B cell (primary cell): Measurements from ENCODE around the gene GGA2. TPM values are rescaled to one million over a fixed set of nuclear protein-coding genes. Genes with fewer than 3 reads are reported as not detected.

ENCODE experiments used
- ATAC-seq: fragments of 200-7000 bp; cut with Tn5 transposase; one replicate; pipeline ENCODE4 v1.10.0; 2021; ENCODE audit warnings: low read depth, mild to moderate bottlenecking, moderate number of reproducible peaks, moderate library complexity
- CTCF ChIA-PET: fragments of 350-600 bp; sonication (Branson Sonifier 250); formaldehyde crosslinking; loops from one replicate; lab custom pipeline; 2021; ENCODE audit warnings: antibody characterized with exemption, inconsistent platforms; lab: Charles Lee
- POLR2A ChIA-PET: fragments of 350-600 bp; sonication (Branson Sonifier 250); formaldehyde crosslinking; loops from one replicate; lab custom pipeline; 2021; ENCODE audit warnings: antibody characterized with exemption; lab: Charles Lee
- DNase-seq: peaks from one replicate; pipeline ENCODE4 v3.0.0; 2013
- H2AFZ ChIP-seq: 2 replicates; pipeline ENCODE4 v1.6.1; 2012; ENCODE audit warnings: mild to moderate bottlenecking, low read depth, low read length; ENCODE audit not compliant: insufficient read depth, poor library complexity, severe bottlenecking
- H3K27ac ChIP-seq, 2 donors: 1 replicate in 1 of 2; 2 replicates in 1 of 2; pipeline ENCODE4 v1.5.1; 2012 to 2013; ENCODE audit warnings: low read length in 2 of 2, mild to moderate bottlenecking in 2 of 2, moderate library complexity in 1 of 2
- H3K27me3 ChIP-seq, 4 experiments: fragments of 200-600 bp in 1 of 4; sonication (generic) in 1 of 4; replicated peaks in 1 of 4; 1 replicate in 2 of 4; 2 replicates in 2 of 4; pipeline versions ENCODE4 v1.6.1 to v1.7.0; 2013 to 2016; ENCODE audit warnings: low read length in 3 of 4, mild to moderate bottlenecking in 2 of 4, mixed read lengths in 1 of 4, moderate library complexity in 1 of 4; ENCODE audit not compliant: insufficient read depth in 4 of 4, control insufficient read depth in 3 of 4; ENCODE audit errors: control extremely low read depth in 1 of 4
- H3K36me3 ChIP-seq, 2 experiments: replicated peaks in 1 of 2; 1 replicate in 1 of 2; 2 replicates in 1 of 2; pipeline versions ENCODE4 v1.6.1 to v1.7.1; 2013; ENCODE audit warnings: low read length in 1 of 2; ENCODE audit not compliant: insufficient read depth in 2 of 2, control insufficient read depth in 1 of 2; ENCODE audit errors: control extremely low read depth in 1 of 2, extremely low read depth in 1 of 2
- H3K4me1 ChIP-seq, 2 donors: fragments of 200-600 bp in 1 of 2; sonication (generic) in 1 of 2; 1 replicate in 1 of 2; 2 replicates in 1 of 2; pipeline versions ENCODE4 v1.5.1 to v1.6.1; 2013 to 2017; ENCODE audit warnings: low read length in 2 of 2; ENCODE audit not compliant: control insufficient read depth in 2 of 2, insufficient read depth in 2 of 2
- H3K4me2 ChIP-seq: replicated peaks from 2 replicates; pipeline ENCODE3; 2012; ENCODE audit warnings: mild to moderate bottlenecking, low read depth, low read length; ENCODE audit not compliant: poor library complexity, severe bottlenecking
- H3K4me3 ChIP-seq, 5 experiments: fragments of 200-600 bp in 1 of 5; sonication (generic) in 1 of 5; 1 replicate in 3 of 5; 2 replicates in 2 of 5; pipeline versions ENCODE4 v1.5.1 to v1.7.0; 2011 to 2016; ENCODE audit warnings: low read length in 4 of 5, mild to moderate bottlenecking in 4 of 5, low read depth in 2 of 5, control low read depth in 1 of 5, moderate library complexity in 1 of 5; ENCODE audit not compliant: insufficient read depth in 1 of 5; ENCODE audit errors: control extremely low read depth in 1 of 5, extremely low read depth in 1 of 5
- H3K79me2 ChIP-seq: fragments of 200-600 bp; sonication (generic); one replicate; pipeline ENCODE4 v1.6.0; 2016; ENCODE audit warnings: low read length; ENCODE audit not compliant: control insufficient read depth, insufficient read depth
- H3K9ac ChIP-seq: fragments of 200-600 bp; sonication (generic); 2 replicates; pipeline ENCODE4 v1.6.1; 2017; ENCODE audit warnings: mild to moderate bottlenecking, low read length, moderate library complexity
- H3K9me3 ChIP-seq, 3 donors: one replicate each; pipeline versions ENCODE4 v1.6.1 to v1.7.1; 2013; ENCODE audit warnings: low read length in 2 of 3; ENCODE audit not compliant: control insufficient read depth in 2 of 3, insufficient read depth in 1 of 3; ENCODE audit errors: control extremely low read depth in 1 of 3
- H4K20me1 ChIP-seq: 2 replicates; pipeline ENCODE4 v1.6.0; 2012; ENCODE audit warnings: mild to moderate bottlenecking, low read length; ENCODE audit not compliant: insufficient read depth, control insufficient read depth, poor library complexity, severe bottlenecking
- H3K27ac Mint-ChIP-seq: one replicate; pipeline ENCODE4 v1.8.0; 2021; ENCODE audit warnings: mixed read lengths
- H3K27me3 Mint-ChIP-seq: one replicate; pipeline ENCODE4 v1.8.0; 2021; ENCODE audit warnings: mixed read lengths
- H3K4me1 Mint-ChIP-seq: one replicate; pipeline ENCODE4 v1.8.0; 2021; ENCODE audit warnings: mixed read lengths
- H3K4me3 Mint-ChIP-seq: one replicate; pipeline ENCODE4 v1.8.0; 2021; ENCODE audit warnings: mixed read lengths
- H3K9me3 Mint-ChIP-seq: one replicate; pipeline ENCODE4 v1.8.0; 2022; ENCODE audit warnings: mixed read lengths; ENCODE audit not compliant: insufficient read depth
- CTCF ChIP-seq: fragments of 200-600 bp; IDR thresholded peaks from one replicate; pipeline ENCODE4 v1.8.0; 2022; ENCODE audit warnings: antibody characterized with exemption, mild to moderate bottlenecking
- EZH2 ChIP-seq: IDR thresholded peaks from 2 replicates; pipeline ENCODE4 v1.6.1; 2012; ENCODE audit warnings: borderline replicate concordance, low read depth, mild to moderate bottlenecking, moderate library complexity, low read length; ENCODE audit not compliant: insufficient read depth, poor library complexity, severe bottlenecking
- WGBS: methylation state at CpG from one replicate; pipeline ENCODE4 v1.1.5; 2013; ENCODE audit warnings: missing lambda C conversion rate; ENCODE audit not compliant: insufficient coverage; 5-methylcytosine and 5-hydroxymethylcytosine counted together
- intact Hi-C: fragments of 100-400 bp; cut with micrococcal nuclease; formaldehyde crosslinking; loops from one replicate; pipeline ENCODE4 v1.10.0; 2022
- polyA plus RNA-seq: library from polyadenylated mRNA; depleted of rRNA; stranded (reverse); fragments of >200 nt; gene quantifications from 2 replicates; pipeline ENCODE4 v1.2.3, GENCODE V29; 2012
- total RNA-seq, 2 donors: library from RNA; stranded (reverse); fragments of 120-200 nt in 1 of 2; gene quantifications; 1 replicate in 1 of 2; 2 replicates in 1 of 2; pipeline versions ENCODE4 v1.2.3 to v1.2.4, GENCODE V29; 2013 to 2022

The GGA2 gene
- total and polyA plus RNA-seq, 2 donors (not counting 1 experiment from before 2014, with no cell fraction given), result 227 to 832 TPM

- 95% methylated on average over 3 of the region's 5 CpGs for WGBS
- DNase-seq (no peak), ATAC-seq (no peak)
- H3K4me3 Mint-ChIP-seq, result no peak overlapping the region
- H3K79me2 ChIP-seq, result peaks cover 22% of the 10 kb centered on the region
- no peaks in the 10 kb centered on the region for H3K9me3 Mint-ChIP-seq
- H2AFZ ChIP-seq, result no peak overlapping the region
- H3K27ac Mint-ChIP-seq, result peak overlapping the region; percentile 76
- H3K27ac ChIP-seq, result peak overlapping the region; percentile 70 to 74
- no peaks in the 10 kb centered on the region for H4K20me1 ChIP-seq
- H3K27me3 Mint-ChIP-seq, result no peaks in the 10 kb centered on the region
- H3K27me3 ChIP-seq, result no peaks in the 10 kb centered on the region
- POLR2A ChIA-PET, result interaction anchor here (4.7 kb wide), 1 partner anchor 8 kb away, joined by 39 read pairs; no protein-coding TSS in a partner anchor
- peaks cover 63% of the 10 kb centered on the region for H3K4me1 Mint-ChIP-seq
- no peak overlapping the region for H3K4me3 ChIP-seq
- CTCF ChIA-PET, result interaction anchor here (2.0 kb wide), 1 partner anchor 10 kb away, joined by 8 read pairs; no protein-coding TSS in a partner anchor
- TF ChIP-seq CTCF, result no peak
- TF ChIP-seq EZH2, result no peak
- H3K36me3 ChIP-seq, result no peaks in the 10 kb centered on the region
- H3K4me1 ChIP-seq, result peaks cover 51 to 59% of the 10 kb centered on the region in 2 donors
- no peak overlapping the region for H3K9ac ChIP-seq
- intact Hi-C loops, result loop anchor here (1.0 kb wide), 1 partner anchor 10 kb away; no protein-coding TSS in a partner anchor
- H3K9me3 ChIP-seq, result no peaks in the 10 kb centered on the region
- H3K4me2 ChIP-seq, result no peak overlapping the region
These were observed 5.6 kb upstream of the GGA2 start for GRCh38 chr16:23515881-23516280.

- TF ChIP-seq EZH2 (no peak), CTCF (no peak)
- Mint-ChIP-seq H3K27ac (peak overlapping the region; percentile 89), H3K27me3 (no peaks in the 10 kb centered on the region), H3K9me3 (no peaks in the 10 kb centered on the region), H3K4me3 (peak overlapping the region; percentile 41), H3K4me1 (peaks cover 55% of the 10 kb centered on the region)
- H3K9ac ChIP-seq, result no peak overlapping the region
- WGBS, result 33% methylated on average over 2 of the region's 7 CpGs
- no peak overlapping the region for H3K4me3 ChIP-seq
- ChIA-PET POLR2A (interaction anchor here (0.6 kb wide), 3 partner anchors 19 to 57 kb away, joined by 3 to 5 read pairs (median 3); no protein-coding TSS in a partner anchor), CTCF (interaction anchor here (0.6 kb wide), 1 partner anchor 1384 kb away, joined by 3 read pairs; no protein-coding TSS in a partner anchor)
- ATAC-seq (no peak), DNase-seq (no peak)
- peaks cover 38 to 49% of the 10 kb centered on the region in 2 donors for H3K4me1 ChIP-seq
- peak overlapping the region in 1 of 2 donors; percentile 33 for H3K27ac ChIP-seq
- H3K27me3 ChIP-seq, result no peaks in the 10 kb centered on the region
- H3K79me2 ChIP-seq, result peaks cover 26% of the 10 kb centered on the region
- intact Hi-C loops, result no loop called here
- H3K4me2 ChIP-seq, result no peak overlapping the region
- H3K9me3 ChIP-seq, result no peaks in the 10 kb centered on the region
- peaks cover 6% of the 10 kb centered on the region for H4K20me1 ChIP-seq
- no peaks in the 10 kb centered on the region for H3K36me3 ChIP-seq
- no peak overlapping the region for H2AFZ ChIP-seq
These were observed 4.3 kb upstream of the GGA2 start for GRCh38 chr16:23514381-23515152.
